Stimulated activated CD4-positive, alpha-beta T cell treated with anti-CD3 and anti-CD28 coated beads, TNF-alpha, amount 100 ng/mL, for 48 hours (primary cell): ENCODE results near the gene ZNF248.
"Not testable (repeated sequence)": the region's sequence is repeated elsewhere in the genome, so short reads cannot be mapped to it uniquely, and the experiment has no call there.

ENCODE experiments used
- DNase-seq, 3 donors: peaks; one replicate each; pipeline ENCODE4 v3.0.0-alpha.2; 2020; ENCODE audit warnings: low read depth in 3 of 3

The ZNF248 gene

GRCh38 chr10:37747081-37747480 is 110.3 kb downstream of the ZNF248 start:
- no peak for DNase-seq

DNA sequence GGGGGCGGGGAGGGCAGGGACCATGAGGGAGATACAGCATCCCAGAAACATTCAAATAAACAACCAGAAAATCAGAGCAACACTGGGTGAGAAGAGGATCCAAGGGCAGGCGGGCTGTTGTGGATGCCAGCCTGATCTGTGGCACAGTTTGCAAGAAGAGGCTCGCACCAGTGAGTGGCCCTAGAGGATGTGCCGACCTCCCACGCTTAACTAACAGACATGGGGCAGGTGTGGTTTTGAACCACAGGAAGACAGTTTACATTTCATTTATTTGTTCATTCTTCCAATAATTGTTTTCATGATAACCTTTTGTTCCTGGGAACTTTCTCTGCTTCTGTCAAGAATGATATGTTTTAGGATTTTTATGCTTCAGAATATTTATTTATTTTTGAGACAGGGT is 115.6 kb downstream of the ZNF248 start:
- no peak for DNase-seq

DNA sequence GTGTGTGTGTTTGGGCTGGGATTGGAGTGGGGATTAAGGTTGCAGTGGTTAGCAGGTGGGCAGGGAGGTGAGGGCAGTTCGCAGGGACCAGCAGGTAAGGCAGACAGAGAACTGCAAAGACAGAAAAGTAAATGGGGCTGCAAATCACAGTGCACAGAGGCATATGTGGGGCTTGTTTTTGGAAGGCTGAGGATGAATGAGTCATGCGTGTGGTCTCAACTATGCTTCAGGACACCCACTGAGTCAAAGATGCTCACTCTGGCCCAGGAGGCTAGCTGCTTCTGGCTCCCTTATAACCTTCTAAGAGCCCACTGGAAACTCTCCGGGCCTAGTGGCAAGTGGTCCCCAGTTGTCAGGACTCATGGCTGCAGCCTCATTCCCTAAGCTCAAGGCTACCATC is 118.2 kb downstream of the ZNF248 start:
- DNase-seq, result no peak

DNA sequence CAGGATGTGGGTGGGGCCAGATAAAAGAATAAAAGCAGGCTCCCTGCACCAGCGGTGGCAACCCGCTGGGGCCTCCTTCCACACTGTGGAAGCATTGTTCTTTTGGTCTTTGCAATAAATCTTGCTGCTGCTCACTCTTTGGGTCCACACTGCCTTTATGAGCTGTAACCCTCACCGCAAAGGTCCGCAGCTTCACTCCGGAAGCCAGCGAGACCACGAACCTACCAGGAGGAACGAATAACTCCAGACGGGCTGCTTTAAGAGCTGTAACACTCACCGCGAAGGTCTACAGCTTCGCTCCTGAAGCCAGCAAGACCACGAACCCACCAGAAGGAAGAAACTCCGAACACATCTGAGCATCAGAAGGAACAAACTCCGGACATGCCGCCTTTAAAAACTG is 119.2 kb downstream of the ZNF248 start:
- DNase-seq, result not testable (repeated sequence)

DNA sequence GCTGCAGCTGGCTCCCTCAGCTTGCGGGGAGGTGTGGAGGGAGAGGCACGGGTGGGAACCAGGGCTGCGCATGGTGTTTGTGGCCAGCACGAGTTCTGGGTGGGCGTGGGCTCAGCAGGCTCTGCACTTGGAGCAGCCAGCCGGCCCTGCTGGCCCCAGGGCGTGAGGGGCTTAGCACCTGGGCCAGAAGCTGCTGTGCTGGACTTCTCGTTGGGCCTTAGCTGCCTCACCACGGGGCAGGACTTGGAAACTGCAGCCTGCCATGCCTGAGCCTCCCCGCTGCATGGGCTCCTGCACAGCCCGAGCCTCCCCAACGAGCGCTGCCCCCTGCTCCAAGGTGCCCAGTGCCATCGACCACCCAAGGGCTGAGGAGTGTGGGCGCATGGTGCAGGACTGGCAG is 120.1 kb downstream of the ZNF248 start:
- no peak for DNase-seq

- DNase-seq, result no peak
Measured at GRCh38 chr10:37736120-37736519, 121.3 kb downstream of the ZNF248 start.

DNA sequence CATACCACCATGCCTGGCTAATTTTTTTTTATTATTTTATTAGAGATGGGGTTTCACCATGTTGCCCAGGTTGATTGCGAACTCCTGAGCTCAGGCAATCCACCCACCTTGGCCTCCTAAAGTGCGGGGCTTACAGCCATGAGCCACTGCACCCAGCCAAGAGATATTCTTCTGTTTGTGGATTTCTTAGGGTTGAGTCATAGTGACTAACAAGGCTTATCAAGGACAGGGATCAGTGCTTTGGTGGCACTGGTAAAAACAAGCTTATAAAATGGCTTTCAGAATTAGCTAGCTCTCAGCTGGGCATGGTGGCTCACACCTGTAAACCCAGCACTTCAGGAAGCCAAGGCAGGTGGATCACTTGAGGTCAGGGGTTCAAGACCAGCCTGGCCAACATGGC is 122.4 kb downstream of the ZNF248 start:
- DNase-seq, result no peak
